PC-3 (cell line): ENCODE measurements around the gene CNKSR3.

Experiments used
- CTCF ChIP-seq: fragments of 300-600 bp; sonication (generic); conservative IDR thresholded peaks from 2 replicates; pipeline ENCODE4 v1.5.1; 2017; ENCODE audit warnings: antibody characterized with exemption, low read depth, mild to moderate bottlenecking, low read length
- EZH2 ChIP-seq: fragments of 300-600 bp; sonication (generic); IDR thresholded peaks from one replicate; pipeline ENCODE4 v1.6.1; 2017; ENCODE audit warnings: antibody characterized with exemption, mild to moderate bottlenecking, low read length; ENCODE audit not compliant: unreplicated experiment
- EZH2phosphoT487 ChIP-seq: fragments of 300-600 bp; sonication (generic); IDR thresholded peaks from 2 replicates; pipeline ENCODE4 v1.6.1; 2018; ENCODE audit warnings: mild to moderate bottlenecking, antibody characterized with exemption, low read length, borderline replicate concordance

GRCh38 chr6:154550779-154551178 lies 40.3 kb upstream of the CNKSR3 start:
- TF ChIP-seq EZH2, result no peak
- no peak for TF ChIP-seq CTCF
- TF ChIP-seq EZH2phosphoT487, result no peak
